ENCODE measurements around the gene MID1IP1.

DNA sequence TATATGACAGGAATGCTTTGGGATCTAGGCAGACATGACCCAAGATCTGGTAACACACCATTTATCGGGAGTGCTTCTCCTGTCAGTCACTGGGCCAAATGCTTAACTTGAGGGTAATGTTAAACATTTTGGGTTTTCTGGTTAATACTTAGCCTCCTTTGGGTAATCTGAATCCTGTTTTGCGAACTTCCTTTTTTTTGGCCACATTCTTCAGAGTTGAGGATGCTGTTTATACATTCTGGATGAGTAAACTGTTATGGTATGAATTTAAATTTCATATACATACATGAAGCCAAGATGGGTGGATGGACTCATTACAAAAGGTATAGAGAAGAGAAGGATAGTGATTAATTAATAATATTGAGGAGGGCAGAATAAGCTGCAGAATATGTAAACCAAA, 36.1 kb downstream of the MID1IP1 start:
- TF ChIP-seq, protein P1, sequence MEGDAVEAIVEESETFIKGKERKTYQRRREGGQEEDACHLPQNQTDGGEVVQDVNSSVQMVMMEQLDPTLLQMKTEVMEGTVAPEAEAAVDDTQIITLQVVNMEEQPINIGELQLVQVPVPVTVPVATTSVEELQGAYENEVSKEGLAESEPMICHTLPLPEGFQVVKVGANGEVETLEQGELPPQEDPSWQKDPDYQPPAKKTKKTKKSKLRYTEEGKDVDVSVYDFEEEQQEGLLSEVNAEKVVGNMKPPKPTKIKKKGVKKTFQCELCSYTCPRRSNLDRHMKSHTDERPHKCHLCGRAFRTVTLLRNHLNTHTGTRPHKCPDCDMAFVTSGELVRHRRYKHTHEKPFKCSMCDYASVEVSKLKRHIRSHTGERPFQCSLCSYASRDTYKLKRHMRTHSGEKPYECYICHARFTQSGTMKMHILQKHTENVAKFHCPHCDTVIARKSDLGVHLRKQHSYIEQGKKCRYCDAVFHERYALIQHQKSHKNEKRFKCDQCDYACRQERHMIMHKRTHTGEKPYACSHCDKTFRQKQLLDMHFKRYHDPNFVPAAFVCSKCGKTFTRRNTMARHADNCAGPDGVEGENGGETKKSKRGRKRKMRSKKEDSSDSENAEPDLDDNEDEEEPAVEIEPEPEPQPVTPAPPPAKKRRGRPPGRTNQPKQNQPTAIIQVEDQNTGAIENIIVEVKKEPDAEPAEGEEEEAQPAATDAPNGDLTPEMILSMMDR (IDR thresholded peaks at IDR 0.05; ENCODE audit: low read depth, low read length), result no peak
- TF ChIP-seq, protein P2, sequence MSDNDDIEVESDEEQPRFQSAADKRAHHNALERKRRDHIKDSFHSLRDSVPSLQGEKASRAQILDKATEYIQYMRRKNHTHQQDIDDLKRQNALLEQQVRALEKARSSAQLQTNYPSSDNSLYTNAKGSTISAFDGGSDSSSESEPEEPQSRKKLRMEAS (IDR thresholded peaks at IDR 0.05; ENCODE audit: low read depth, low read length), result no peak
- no peak for TF ChIP-seq POLR2A (IDR thresholded peaks at IDR 0.05; ENCODE audit: extremely low read depth, insufficient read length)
- no peak for TF ChIP-seq MYC (IDR thresholded peaks at IDR 0.05; ENCODE audit: low read depth, low read length)
